GM18868 (cell line): ENCODE results near the gene LRRC10.

ENCODE experiments used
- ATAC-seq: cut with Tn5 transposase; IDR thresholded peaks from one replicate; pipeline ENCODE4 v1.9.1; 2021; ENCODE audit warnings: mild to moderate bottlenecking, moderate library complexity; ENCODE audit not compliant: unreplicated experiment

Gene LRRC10

GRCh38 chr12:69610729-69611128, at the start of gene LRRC10:
LRRC10 (minus strand) TSS chr12:69610907; CDS start chr12:69610838, 69 bp downstream.
- ATAC-seq, result no peak

GRCh38 chr12:69660164-69660863, 49.6 kb upstream of the LRRC10 start:
- ATAC-seq, result no peak

GRCh38 chr12:69658203-69658602, 47.5 kb upstream of the LRRC10 start:
- ATAC-seq, result no peak

GRCh38 chr12:69657376-69658137, 46.9 kb upstream of the LRRC10 start:
- no peak for ATAC-seq

GRCh38 chr12:69655616-69656340, 45.1 kb upstream of the LRRC10 start:
- ATAC-seq, result no peak

GRCh38 chr12:69653703-69654102, 43.0 kb upstream of the LRRC10 start:
- no peak for ATAC-seq

GRCh38 chr12:69651922-69652321, 41.2 kb upstream of the LRRC10 start:
- no peak for ATAC-seq

GRCh38 chr12:69649529-69649928, 38.8 kb upstream of the LRRC10 start:
- ATAC-seq, result no peak

GRCh38 chr12:69648476-69648875, 37.8 kb upstream of the LRRC10 start:
- no peak for ATAC-seq

GRCh38 chr12:69647178-69647577, 36.5 kb upstream of the LRRC10 start:
- no peak for ATAC-seq

- ATAC-seq, result no peak
Measured at GRCh38 chr12:69645031-69645430, 34.3 kb upstream of the LRRC10 start.

- ATAC-seq, result no peak
Measured at GRCh38 chr12:69644511-69644910, 33.8 kb upstream of the LRRC10 start.

GRCh38 chr12:69642531-69642930, 31.8 kb upstream of the LRRC10 start:
- ATAC-seq, result no peak

- ATAC-seq, result no peak
Measured at GRCh38 chr12:69641546-69641945, 30.8 kb upstream of the LRRC10 start.

GRCh38 chr12:69639400-69640016, 28.8 kb upstream of the LRRC10 start:
- peak; percentile 92 for ATAC-seq

- ATAC-seq, result no peak
Measured at GRCh38 chr12:69633061-69633460, 22.4 kb upstream of the LRRC10 start.

GRCh38 chr12:69630191-69630590, 19.5 kb upstream of the LRRC10 start:
- ATAC-seq, result no peak

- ATAC-seq, result no peak
Measured at GRCh38 chr12:69627501-69627900, 16.8 kb upstream of the LRRC10 start.

- no peak for ATAC-seq
Measured at GRCh38 chr12:69623970-69624369, 13.3 kb upstream of the LRRC10 start.

- no peak for ATAC-seq
Measured at GRCh38 chr12:69621551-69621950, 10.8 kb upstream of the LRRC10 start.

GRCh38 chr12:69620921-69621320, 10.2 kb upstream of the LRRC10 start:
- ATAC-seq, result no peak
